Measurements from ENCODE around the gene IQSEC3. TPM values are rescaled to one million over a fixed set of nuclear protein-coding genes. Genes with fewer than 3 reads are reported as not detected.

Gene IQSEC3
- total and polyA plus RNA-seq, 2 of the 13 experiments (the other 11 are each of a cell fraction or from before 2014, with no cell fraction given), result not detected

- TF ChIP-seq ZNF318 (CRISPR knock-in tag; IDR thresholded peaks at IDR 0.05), result 0 out of 2 replicates have a peak, but pooled peaks have one; percentile 20
- TF ChIP-seq SRY (CRISPR knock-in tag; IDR thresholded peaks at IDR 0.05), result no peak
- no peak for TF ChIP-seq ZNF383 (CRISPR knock-in tag; IDR thresholded peaks at IDR 0.05; ENCODE audit: borderline replicate concordance)
- TF ChIP-seq MAX (IDR thresholded peaks at IDR 0.05), result no peak; the same call in 1 of the 2 replicates
- no peak for TF ChIP-seq SYNCRIP (IDR thresholded peaks at IDR 0.05; ENCODE audit: insufficient read depth, low read depth, low read length)
- no peak for TF ChIP-seq FOXK1 (CRISPR knock-in tag; IDR thresholded peaks at IDR 0.05; ENCODE audit: borderline replicate concordance, low read depth)
- no peak for TF ChIP-seq GABPA (IDR thresholded peaks at IDR 0.05; ENCODE audit: low read depth, low read length)
- no peak for TF ChIP-seq GABPA (CRISPR knock-in tag; IDR thresholded peaks at IDR 0.05; ENCODE audit: low read depth)
- 0 out of 2 replicates have a peak, but pooled peaks have one; percentile 14 for TF ChIP-seq CENPT (CRISPR knock-in tag; IDR thresholded peaks at IDR 0.05; ENCODE audit: low read depth)
- peak; percentile 81 for TF ChIP-seq ZNF747 (CRISPR knock-in tag; IDR thresholded peaks at IDR 0.05; ENCODE audit: borderline replicate concordance)
- TF ChIP-seq ZNF616 (CRISPR knock-in tag; IDR thresholded peaks at IDR 0.05; ENCODE audit: low read depth), result no peak
- TF ChIP-seq GABPB1 (CRISPR knock-in tag; IDR thresholded peaks at IDR 0.05), result no peak
- no peak for TF ChIP-seq KMT2A (CRISPR knock-in tag; IDR thresholded peaks at IDR 0.05)
- no peak for TF ChIP-seq GRHL1 (CRISPR knock-in tag; conservative IDR thresholded peaks at IDR 0.05)
- no peak for TF ChIP-seq ZUFSP (CRISPR knock-in tag; IDR thresholded peaks at IDR 0.05; ENCODE audit: borderline replicate concordance)
These were observed 45.0 kb upstream of the IQSEC3 start (continued) for GRCh38 chr12:21301-22189.
